Measurements from ENCODE around the gene HBEGF. TPM values are rescaled to one million over a fixed set of nuclear protein-coding genes. Genes with fewer than 3 reads are reported as not detected.

The HBEGF gene
- total and polyA plus RNA-seq, 12 donors, result 0.54 to 9.8 (median 5.0) TPM

- WGBS, 4 donors, result 89 to 100% (median 93%) methylated on average over 1 of the region's 1 CpG
- Histone ChIP-seq H3K4me1 (replicated peaks in 1 of 2) (peaks cover 11 to 31% of the 10 kb centered on the region in 2 donors), H3K36me3 (replicated peaks in 1 of 2) (peaks cover 0 to 13% of the 10 kb centered on the region in 2 donors), H3K27ac (no peak overlapping the region), H3K9me3 (replicated peaks in 1 of 3) (no peaks in the 10 kb centered on the region), H3K27me3 (no peaks in the 10 kb centered on the region), H3K4me3 (no peak overlapping the region)
- TF ChIP-seq POLR2A (IDR thresholded peaks at IDR 0.05), result no peak
- TF ChIP-seq CTCF (IDR thresholded peaks at IDR 0.05), result no peak
- intact Hi-C loops (cut with DNase I), result no loop called here
- no peak for DNase-seq
Measured at GRCh38 chr5:140301136-140301535, 45.3 kb downstream of the HBEGF start.

- WGBS, 4 donors, result 94 to 98% (median 95%) methylated on average over 5 of the region's 5 CpGs
- peaks cover 11 to 48% of the 10 kb centered on the region in 2 donors for H3K4me1 ChIP-seq (replicated peaks in 1 of 2)
- no peak overlapping the region for H3K4me3 ChIP-seq
- no peak overlapping the region for H3K27ac ChIP-seq
- no peaks in the 10 kb centered on the region for H3K9me3 ChIP-seq (replicated peaks in 1 of 3)
- DNase-seq, result no peak
- H3K36me3 ChIP-seq (replicated peaks in 1 of 2), result peaks cover 0 to 13% of the 10 kb centered on the region in 2 donors
- no peak for TF ChIP-seq CTCF (IDR thresholded peaks at IDR 0.05)
- TF ChIP-seq POLR2A (IDR thresholded peaks at IDR 0.05), result no peak
- intact Hi-C loops (cut with DNase I), result no loop called here
- no peaks in the 10 kb centered on the region for H3K27me3 ChIP-seq
Measured at GRCh38 chr5:140299056-140299455, 47.3 kb downstream of the HBEGF start.

- Histone ChIP-seq H3K27me3 (no peaks in the 10 kb centered on the region), H3K9me3 (replicated peaks in 1 of 3) (no peaks in the 10 kb centered on the region), H3K36me3 (replicated peaks in 1 of 2) (peaks cover 0 to 13% of the 10 kb centered on the region in 2 donors), H3K27ac (no peak overlapping the region), H3K4me1 (replicated peaks in 1 of 2) (peaks cover 11 to 50% of the 10 kb centered on the region in 2 donors), H3K4me3 (no peak overlapping the region)
- TF ChIP-seq POLR2A (IDR thresholded peaks at IDR 0.05), result no peak
- no peak for TF ChIP-seq CTCF (IDR thresholded peaks at IDR 0.05)
- intact Hi-C loops (cut with DNase I), result no loop called here
- 57 to 67% (median 64%) methylated on average over 1 of the region's 1 CpG for WGBS, 4 donors
- no peak for DNase-seq
Measured at GRCh38 chr5:140298183-140298601, 48.2 kb downstream of the HBEGF start.

GRCh38 chr5:140297283-140297682, 49.1 kb downstream of the HBEGF start:
- Histone ChIP-seq H3K4me3 (no peak overlapping the region), H3K27me3 (no peaks in the 10 kb centered on the region), H3K27ac (no peak overlapping the region), H3K9me3 (replicated peaks in 1 of 3) (no peaks in the 10 kb centered on the region), H3K36me3 (replicated peaks in 1 of 2) (peaks cover 0 to 13% of the 10 kb centered on the region in 2 donors), H3K4me1 (replicated peaks in 1 of 2) (peaks cover 9 to 56% of the 10 kb centered on the region in 2 donors)
- 66 to 78% (median 73%) methylated on average over 5 of the region's 5 CpGs for WGBS, 4 donors
- intact Hi-C loops (cut with DNase I), result no loop called here
- no peak for DNase-seq
- TF ChIP-seq CTCF (IDR thresholded peaks at IDR 0.05), result no peak
- no peak for TF ChIP-seq POLR2A (IDR thresholded peaks at IDR 0.05)
